Glomerular endothelial cell (primary cell): ENCODE measurements around the gene DIABLO. TPM values are rescaled to one million over a fixed set of nuclear protein-coding genes. Genes with fewer than 3 reads are reported as not detected.
"Not testable (repeated sequence)": the region's sequence is repeated elsewhere in the genome, so short reads cannot be mapped to it uniquely, and the experiment has no call there.

Experiments used
- DNase-seq: peaks from one replicate; pipeline ENCODE4 v3.0.0-alpha.2; 2011; ENCODE audit warnings: low read depth, low spot score; ENCODE audit errors: extremely low read depth
- total RNA-seq: library from RNA; depleted of rRNA; stranded (reverse); fragments of >200 nt; gene quantifications from 2 replicates; pipeline ENCODE4 v1.2.3, GENCODE V29; 2015

DIABLO gene
- total RNA-seq, 1 donor from 2014 or later: 83.7 TPM

DNA sequence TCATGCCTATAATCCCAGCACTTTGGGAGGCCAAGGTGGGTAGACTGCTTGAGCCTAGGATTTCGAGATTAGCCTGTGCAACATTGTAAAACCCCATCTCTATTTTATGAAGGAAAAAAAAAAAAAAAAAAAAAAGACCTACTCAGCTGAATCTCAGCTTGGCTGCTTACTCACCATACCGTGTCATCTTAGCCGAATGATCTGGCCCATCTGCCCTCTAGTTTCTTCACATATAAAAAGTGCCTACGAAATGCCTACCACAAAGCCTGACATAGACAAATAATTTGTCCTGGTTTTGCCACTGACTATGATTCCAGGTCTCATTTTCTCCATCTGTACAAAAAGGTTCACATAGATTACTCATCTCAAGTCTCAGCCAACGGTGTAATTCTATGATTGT is 10.1 kb downstream of the DIABLO start:
- DNase-seq: no peak

- DNase-seq: no peak
These were observed 17.6 kb downstream of the DIABLO start for GRCh38 chr12:122208073-122208820.

DNA sequence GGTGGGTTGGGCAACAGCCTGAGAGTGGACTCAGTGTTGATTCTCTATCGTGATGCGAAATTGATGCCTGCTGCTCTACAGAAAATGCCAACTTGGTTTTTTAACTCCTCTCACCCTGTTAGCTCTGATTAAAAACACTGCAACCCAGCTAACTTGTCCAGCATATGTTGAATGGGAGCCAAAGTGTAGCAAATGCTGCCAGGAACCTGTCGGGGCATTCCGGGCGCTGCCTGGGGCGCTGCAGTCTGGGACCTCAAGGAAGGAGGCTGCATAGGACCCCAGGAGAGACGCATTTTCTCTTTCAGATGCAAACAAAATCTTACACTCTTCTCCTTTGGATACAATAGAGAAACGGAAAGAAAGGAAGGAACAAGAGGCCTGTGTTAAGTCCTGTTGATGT is 18.5 kb downstream of the DIABLO start:
- DNase-seq: no peak

GRCh38 chr12:122206976-122207375 is 18.9 kb downstream of the DIABLO start:
- DNase-seq: no peak

- DNase-seq: no peak
These were observed 19.6 kb downstream of the DIABLO start for GRCh38 chr12:122206111-122206881.

DNA sequence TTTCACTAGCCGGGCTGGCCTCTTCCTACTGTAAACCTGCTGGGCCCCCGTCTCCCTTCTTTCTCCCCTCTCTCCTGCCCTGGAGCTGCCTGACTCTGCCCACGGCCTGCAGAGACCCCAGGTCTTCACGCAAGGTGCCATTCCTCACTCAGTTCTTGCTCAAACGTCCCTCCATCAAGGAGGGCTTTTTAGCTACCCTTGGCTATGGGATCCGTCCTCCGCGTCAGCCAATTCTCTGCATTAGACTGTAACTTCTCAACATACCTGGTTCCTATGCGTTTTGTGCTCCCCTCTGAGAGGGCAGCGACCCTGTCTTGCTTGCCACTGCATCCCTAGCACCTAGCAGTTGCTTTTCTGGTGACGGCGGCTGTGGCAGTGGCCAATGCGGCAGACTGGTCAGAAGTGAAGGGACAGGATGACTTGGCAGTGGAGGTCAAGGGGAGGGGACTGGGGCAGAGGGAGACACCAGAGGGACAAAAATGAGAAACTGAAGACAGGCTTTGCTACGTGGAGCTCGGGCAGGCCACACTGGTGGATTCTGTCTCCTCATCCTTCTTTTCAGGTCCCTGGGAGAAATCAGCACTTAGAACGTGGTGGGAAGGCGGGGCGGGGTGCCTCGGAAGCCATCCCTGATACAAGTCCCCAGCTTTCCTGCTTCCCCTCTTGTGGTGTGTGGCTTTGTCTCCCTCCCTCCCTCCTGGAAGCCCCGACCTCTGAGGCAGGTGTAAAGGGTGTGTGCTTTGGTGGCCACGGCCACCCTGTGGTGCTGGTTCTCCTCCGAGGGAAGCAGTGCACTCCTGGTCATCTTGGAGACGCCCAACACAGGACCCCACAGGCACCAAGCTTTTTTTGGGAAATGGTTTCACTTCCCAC is 20.6 kb downstream of the DIABLO start:
- DNase-seq: no peak

DNA sequence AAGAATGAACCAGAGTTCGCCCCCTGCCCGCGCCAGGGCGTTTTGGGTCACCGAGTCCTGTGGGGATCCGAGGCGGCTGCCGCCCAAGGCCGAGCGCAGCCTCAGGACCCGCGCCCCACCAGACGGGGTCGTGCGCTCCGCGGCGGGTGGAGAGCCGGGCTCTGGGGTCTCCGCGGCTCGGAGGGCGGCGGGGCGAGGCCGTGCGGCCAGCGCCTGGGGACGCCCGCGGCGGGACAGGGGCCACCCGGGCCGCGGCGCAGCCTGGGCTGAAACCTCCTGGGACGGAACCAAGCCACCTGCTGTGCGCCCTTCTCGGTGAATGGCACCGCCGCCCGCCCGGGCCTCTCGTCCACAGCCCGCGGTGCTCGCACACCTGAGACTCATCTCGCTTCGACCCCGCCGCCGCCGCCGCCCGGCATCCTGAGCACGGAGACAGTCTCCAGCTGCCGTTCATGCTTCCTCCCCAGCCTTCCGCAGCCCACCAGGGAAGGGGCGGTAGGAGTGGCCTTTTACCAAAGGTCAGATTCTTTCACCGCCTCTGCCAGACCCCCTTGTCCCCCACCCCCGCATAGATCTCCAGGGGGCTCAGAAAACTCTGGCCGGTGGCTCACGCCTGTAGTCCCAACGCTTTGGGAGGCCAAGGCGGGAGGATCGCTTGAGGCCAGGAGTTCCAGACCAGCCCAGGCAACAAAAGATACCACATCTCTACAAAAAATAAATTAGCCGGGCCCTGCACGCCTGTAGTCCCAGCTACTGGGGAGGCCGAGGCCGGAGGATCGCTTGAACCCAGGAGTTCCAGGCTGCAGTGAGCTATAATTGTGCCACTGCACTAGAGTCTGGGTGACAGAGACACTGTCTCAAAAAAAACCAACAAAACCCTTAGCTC is 21.4 kb downstream of the DIABLO start:
- no peak for DNase-seq

DNA sequence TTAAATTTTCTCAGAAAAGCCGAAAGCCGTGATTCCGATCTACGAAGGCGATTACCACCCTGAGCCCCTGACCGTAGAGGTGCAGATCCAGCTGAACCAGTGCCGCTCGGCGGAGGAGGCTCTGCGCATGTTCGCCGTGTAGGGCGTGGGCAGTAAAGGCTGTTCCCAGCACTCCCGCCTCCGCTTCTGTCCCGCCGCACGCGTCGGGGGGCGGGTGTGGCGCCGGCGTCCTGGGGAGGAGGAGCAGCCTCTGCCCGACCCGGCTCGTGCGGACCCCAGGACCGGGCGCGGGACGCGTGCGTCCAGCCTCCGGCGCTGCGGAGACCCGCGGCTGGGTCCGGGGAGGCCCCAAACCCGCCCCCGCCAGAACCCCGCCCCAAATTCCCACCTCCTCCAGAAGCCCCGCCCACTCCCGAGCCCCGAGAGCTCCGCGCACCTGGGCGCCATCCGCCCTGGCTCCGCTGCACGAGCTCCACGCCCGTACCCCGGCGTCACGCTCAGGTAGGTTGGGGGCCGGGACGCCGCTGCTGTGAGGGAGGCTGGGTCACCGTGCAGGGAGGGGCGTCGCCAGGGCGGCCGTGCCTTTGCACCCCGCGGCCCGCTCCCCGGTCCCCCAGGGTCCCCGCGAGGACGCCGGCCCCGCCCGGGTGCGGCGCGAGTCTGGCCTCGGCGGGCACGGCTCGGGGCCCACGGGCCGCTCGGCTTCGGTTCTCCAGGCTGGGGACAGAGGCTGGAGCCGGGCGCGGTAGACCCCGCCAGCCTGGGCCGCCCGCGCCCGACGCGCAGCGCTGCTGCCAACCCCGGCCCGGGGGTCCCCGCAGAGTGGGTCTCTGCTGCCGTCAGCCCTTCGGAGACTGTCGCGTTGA is 22.3 kb downstream of the DIABLO start, which contains the start of gene B3GNT4:
TSS of gene B3GNT4 (plus strand) at position 409 of the 866 bp plus-strand sequence. CDS start 910 bp downstream, outside the sequence.
- DNase-seq: no peak

- DNase-seq: not testable (repeated sequence)
These were observed 23.0 kb downstream of the DIABLO start for GRCh38 chr12:122202811-122203210.

DNA sequence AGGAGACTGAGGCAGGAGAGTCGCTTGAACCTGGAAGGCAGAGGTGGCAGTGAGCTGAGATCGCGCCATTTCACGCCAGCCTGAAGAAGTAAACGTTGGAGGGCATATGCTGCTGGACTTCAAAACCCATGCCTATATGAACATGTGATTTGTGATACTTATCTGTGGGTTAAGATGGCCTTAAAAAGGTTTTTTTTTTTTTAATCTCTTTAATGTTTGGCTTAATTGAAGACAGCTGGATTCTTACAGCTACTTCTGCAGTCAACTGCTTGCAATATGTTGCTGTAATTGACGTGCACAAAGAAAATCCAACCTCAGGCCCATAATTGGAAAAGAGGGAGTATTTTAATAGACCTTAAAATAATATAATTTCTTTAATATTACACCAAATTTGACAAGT is 23.8 kb downstream of the DIABLO start:
- DNase-seq: no peak

DNA sequence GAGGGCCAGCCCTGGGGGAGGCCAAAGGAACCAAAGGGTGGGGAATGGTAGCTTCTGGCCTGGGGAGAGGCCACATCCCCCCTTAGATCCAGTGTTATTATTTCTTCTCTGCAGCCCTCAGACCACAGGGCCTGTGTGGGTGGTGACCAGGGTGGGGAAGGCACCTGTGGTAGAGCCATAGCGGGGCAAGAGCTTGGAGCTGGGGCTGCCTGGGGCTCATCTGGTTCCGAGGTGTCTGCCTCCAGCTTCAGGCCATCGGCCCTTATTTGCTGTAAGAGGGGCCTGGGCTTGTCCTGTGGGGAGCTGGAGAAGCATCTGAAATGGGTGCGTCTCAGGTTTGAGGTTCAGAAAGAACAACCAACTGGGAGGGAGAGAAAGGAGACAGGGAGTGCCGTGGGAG is 24.5 kb downstream of the DIABLO start:
- no peak for DNase-seq

DNA sequence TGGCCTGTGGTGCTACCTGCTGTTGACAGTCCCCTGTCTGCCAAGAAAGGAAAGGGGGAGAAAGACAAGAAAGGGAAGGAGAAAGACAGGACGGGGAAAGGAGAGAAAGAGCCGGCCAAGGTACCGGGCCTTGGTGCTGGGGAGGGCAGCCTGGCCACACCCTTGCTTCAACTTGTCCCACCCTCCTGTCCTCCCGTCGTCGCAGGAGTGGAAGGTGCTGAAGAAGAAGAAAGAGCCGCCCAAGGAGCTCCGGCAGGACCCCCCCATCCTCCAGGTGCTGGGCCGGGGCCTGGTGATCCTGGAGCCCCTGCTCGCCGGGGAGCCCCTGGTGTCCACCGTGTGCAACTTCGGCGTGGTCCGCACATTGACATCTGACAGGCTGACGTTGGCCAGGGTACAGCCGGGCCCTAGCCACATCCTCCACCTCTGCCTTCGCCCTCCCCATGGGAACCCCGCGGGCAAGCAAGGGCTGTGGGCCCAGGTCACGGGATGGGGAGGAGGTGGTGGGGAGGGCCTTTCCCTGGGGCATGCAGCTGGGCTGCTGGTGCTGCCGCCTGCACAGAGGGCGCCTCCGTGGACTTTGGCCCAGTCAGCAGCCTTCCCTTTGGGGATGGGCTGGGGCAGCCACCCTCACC is 25.2 kb downstream of the DIABLO start:
- no peak for DNase-seq

DNA sequence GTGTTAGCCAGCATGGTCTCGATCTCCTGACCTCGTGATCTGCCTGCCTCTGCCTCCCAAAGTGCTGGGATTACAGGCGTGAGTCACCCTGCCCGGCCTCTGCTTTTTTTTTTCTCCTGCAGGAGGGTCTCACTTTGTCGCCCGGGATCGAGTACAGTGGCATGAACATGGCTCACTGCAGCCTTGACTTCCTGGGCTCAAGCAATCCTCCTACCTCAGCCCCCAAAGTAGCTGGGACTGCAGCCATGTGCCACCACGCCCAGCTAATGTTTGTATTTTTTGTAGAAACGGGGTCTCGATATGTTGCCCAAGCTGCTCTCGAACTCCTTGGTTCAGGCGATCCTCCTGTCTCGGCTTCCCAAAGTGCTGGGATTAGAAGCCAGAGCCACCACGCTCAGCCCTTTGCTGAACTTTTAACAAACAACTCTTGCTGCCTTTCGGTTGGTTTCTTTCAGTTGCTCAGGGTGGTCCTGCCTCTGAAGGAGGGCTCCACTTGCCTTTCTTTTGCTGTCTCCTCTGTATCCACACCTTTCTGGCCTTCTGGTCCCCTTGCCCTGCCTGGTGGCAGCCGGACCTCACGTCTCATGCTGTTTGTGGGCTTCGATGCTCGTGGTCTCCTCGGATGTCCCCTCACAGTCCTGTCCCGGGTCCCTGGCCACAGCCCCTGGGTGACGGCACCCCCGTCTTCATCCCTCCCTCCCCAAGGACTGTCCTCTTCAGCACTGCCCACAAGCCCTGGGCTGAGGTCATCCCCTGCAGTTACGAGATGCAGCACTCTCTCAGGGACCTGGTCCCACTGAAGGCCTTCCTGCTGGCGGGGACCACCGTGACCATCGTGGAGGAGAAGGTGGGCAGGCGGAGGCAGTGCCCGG is 26.1 kb downstream of the DIABLO start:
- DNase-seq: no peak

DNA sequence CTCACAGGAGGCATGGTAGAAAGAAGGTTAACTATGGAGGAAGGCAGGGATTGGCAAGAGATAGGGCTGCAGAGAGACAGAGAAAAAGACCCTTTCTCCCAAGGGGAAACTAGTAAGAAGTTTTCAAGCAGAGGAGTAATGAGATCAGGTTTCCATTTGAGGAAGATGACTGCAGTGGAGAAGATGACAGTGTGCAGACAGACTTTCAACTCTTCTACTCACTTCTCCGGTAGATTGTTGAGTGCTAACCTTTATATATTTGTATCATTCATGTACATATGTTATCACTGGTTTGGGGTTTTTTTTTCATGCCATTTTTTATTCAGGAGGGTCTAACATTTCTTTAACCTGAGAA is 28.3 kb downstream of the DIABLO start:
- DNase-seq: no peak

- DNase-seq: no peak
These were observed 30.4 kb downstream of the DIABLO start for GRCh38 chr12:122195405-122195804.

- no peak for DNase-seq
These were observed 31.0 kb downstream of the DIABLO start for GRCh38 chr12:122194804-122195203.

GRCh38 chr12:122192441-122192840 is 33.4 kb downstream of the DIABLO start:
- no peak for DNase-seq
